HG03196 (cell line): ENCODE measurements around the gene LAMTOR1.

Experiments
- ATAC-seq: cut with Tn5 transposase; IDR thresholded peaks from one replicate; pipeline ENCODE4 v1.9.1; 2021; ENCODE audit not compliant: unreplicated experiment

LAMTOR1 gene

GRCh38 chr11:72083414-72083813, 19.7 kb downstream of the LAMTOR1 start:
- ATAC-seq = no peak

GRCh38 chr11:72081821-72082453, 21.2 kb downstream of the LAMTOR1 start:
- no peak for ATAC-seq

GRCh38 chr11:72081184-72081644, 21.9 kb downstream of the LAMTOR1 start:
- ATAC-seq = no peak

- ATAC-seq = peak; percentile 94
Observed at GRCh38 chr11:72080326-72081183, 22.5 kb downstream of the LAMTOR1 start, which contains the start of the genes LRRC51 and NUMA1. Gene LRRC51, plus strand, starts transcription at chr11:72080850. Its CDS starts 8,234 bp downstream, at chr11:72089084. Gene NUMA1, minus strand, starts transcription at chr11:72080542. Its CDS starts 44,599 bp downstream, at chr11:72035943.

- ATAC-seq = no peak
Observed at GRCh38 chr11:72079819-72080325, 23.2 kb downstream of the LAMTOR1 start.

- no peak for ATAC-seq
Observed at GRCh38 chr11:72078477-72078876, 24.6 kb downstream of the LAMTOR1 start.

GRCh38 chr11:72075756-72076155, 27.3 kb downstream of the LAMTOR1 start:
- ATAC-seq = no peak

- ATAC-seq = no peak
Observed at GRCh38 chr11:72075109-72075508, 28.0 kb downstream of the LAMTOR1 start.

GRCh38 chr11:72072348-72072747, 30.7 kb downstream of the LAMTOR1 start:
- no peak for ATAC-seq

GRCh38 chr11:72070491-72070890, 32.6 kb downstream of the LAMTOR1 start:
- ATAC-seq = no peak

GRCh38 chr11:72069787-72070251, 33.3 kb downstream of the LAMTOR1 start:
- no peak for ATAC-seq

GRCh38 chr11:72069200-72069599, 33.9 kb downstream of the LAMTOR1 start:
- ATAC-seq = no peak

GRCh38 chr11:72067676-72068075, 35.4 kb downstream of the LAMTOR1 start:
- no peak for ATAC-seq

GRCh38 chr11:72067266-72067665, 35.8 kb downstream of the LAMTOR1 start:
- ATAC-seq = no peak

- ATAC-seq = no peak
Observed at GRCh38 chr11:72066855-72067254, 36.2 kb downstream of the LAMTOR1 start.

- ATAC-seq = no peak
Observed at GRCh38 chr11:72061739-72062396, 41.2 kb downstream of the LAMTOR1 start.

- no peak for ATAC-seq
Observed at GRCh38 chr11:72058416-72059034, 44.6 kb downstream of the LAMTOR1 start.

GRCh38 chr11:72048766-72049460, 54.2 kb downstream of the LAMTOR1 start:
- ATAC-seq = no peak
